ENCODE results near the gene TXNL4A. TPM values are rescaled to one million over a fixed set of nuclear protein-coding genes. Genes with fewer than 3 reads are reported as not detected.

Gene TXNL4A
- total RNA-seq, 1 experiment from 2014 or later = 178 TPM

DNA sequence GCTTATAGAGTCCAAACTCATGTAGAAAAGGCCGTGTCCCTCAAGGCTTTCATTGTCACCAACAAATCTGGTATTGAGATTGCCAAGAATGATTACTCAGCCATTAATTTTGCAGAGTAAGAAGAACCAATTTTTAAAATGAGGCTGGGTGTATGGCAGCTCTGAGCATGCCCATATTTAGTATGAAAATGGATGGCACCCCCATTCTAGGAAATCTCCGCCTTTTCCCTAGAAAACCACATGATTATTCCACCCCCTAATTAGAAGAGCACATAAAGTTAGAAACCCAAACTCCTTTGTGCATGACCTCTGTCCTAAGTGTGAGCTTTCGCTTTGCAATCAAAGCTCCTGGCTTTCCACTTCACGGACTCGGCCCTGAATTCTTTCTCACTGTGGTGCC is 14.1 kb upstream of the TXNL4A start:
- TF ChIP-seq, protein P1, sequence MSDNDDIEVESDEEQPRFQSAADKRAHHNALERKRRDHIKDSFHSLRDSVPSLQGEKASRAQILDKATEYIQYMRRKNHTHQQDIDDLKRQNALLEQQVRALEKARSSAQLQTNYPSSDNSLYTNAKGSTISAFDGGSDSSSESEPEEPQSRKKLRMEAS (IDR thresholded peaks at IDR 0.05) = no peak
- no peak for TF ChIP-seq REST (IDR thresholded peaks at IDR 0.05; ENCODE audit: low read depth)
- no peak for TF ChIP-seq ZNF274 (IDR thresholded peaks at IDR 0.05; ENCODE audit: low read depth, low read length)
- TF ChIP-seq ELF1 (IDR thresholded peaks at IDR 0.05; ENCODE audit: borderline replicate concordance, low read depth) = no peak
- TF ChIP-seq JUND (IDR thresholded peaks at IDR 0.05) = no peak
- no peak for TF ChIP-seq CEBPB (IDR thresholded peaks at IDR 0.05; ENCODE audit: low read depth)
- TF ChIP-seq CBX3 (IDR thresholded peaks at IDR 0.05; ENCODE audit: low read depth) = no peak
- TF ChIP-seq EGR1 (IDR thresholded peaks at IDR 0.05; ENCODE audit: low read depth) = no peak
- H3K27me3 ChIP-seq (ENCODE audit: insufficient read depth, low read length) = no peaks in the 10 kb centered on the region
- no peak overlapping the region for H3K4me2 ChIP-seq (ENCODE audit: low read length)
- RAD21 ChIA-PET (ENCODE audit: low non-redundant PET in 1 of 2, low total read pairs in 2 of 2, uncharacterized antibody in 2 of 2, unreplicated experiment in 2 of 2) = no interaction called here
- H3K4me1 ChIP-seq (ENCODE audit: control insufficient read depth in 1 of 2, insufficient read depth in 2 of 2, low read length in 2 of 2) = no peaks in the 10 kb centered on the region
- H3K27ac ChIP-seq (ENCODE audit: low read depth, low read length) = no peak overlapping the region
- H3K9me2 ChIP-seq (ENCODE audit: insufficient read depth) = no peaks in the 10 kb centered on the region
- H3K9ac ChIP-seq (ENCODE audit: low read length) = no peak overlapping the region
- no peaks in the 10 kb centered on the region for H3K36me3 ChIP-seq (ENCODE audit: control insufficient read depth in 1 of 2, insufficient read depth in 2 of 2, low read length in 2 of 2)
- no TSS peak for BruUV-seq (replicated peaks)
- POLR2A ChIA-PET = no interaction called here
- 0 out of 4 replicates have a peak, but pooled peaks cover 0 to 3% of the 10 kb centered on the region in 2 experiments for H3K9me3 ChIP-seq (ENCODE audit: control insufficient read depth in 1 of 2, insufficient read depth in 1 of 2, low read depth in 1 of 2, low read length in 2 of 2)
- DNase-seq (ENCODE audit: low read depth, low spot score) = no peak
- no peak overlapping the region for H3K4me3 ChIP-seq (replicated peaks in 1 of 2; ENCODE audit: low read depth in 1 of 2, low read length in 2 of 2)
- no peak for ATAC-seq
- intact Hi-C loops (cut with micrococcal nuclease) = no loop called here
- H4K20me1 ChIP-seq (ENCODE audit: insufficient read depth) = no peaks in the 10 kb centered on the region
- no peaks in the 10 kb centered on the region for H3K79me2 ChIP-seq (ENCODE audit: insufficient read depth, low read length)
- CTCF ChIA-PET = no interaction called here
- H2AFZ ChIP-seq (ENCODE audit: low read depth, low read length, poor library complexity, severe bottlenecking) = no peak overlapping the region
